ENCODE data around the gene TMEM125.

GRCh38 chr1:43315481-43315880 is 45.7 kb downstream of the TMEM125 start:
- TF ChIP-seq EZH2 (IDR thresholded peaks at IDR 0.05; ENCODE audit: insufficient read depth, poor library complexity, severe bottlenecking), result no peak
- TF ChIP-seq EZH2phosphoT487 (IDR thresholded peaks at IDR 0.05; ENCODE audit: insufficient read depth, low read depth), result no peak

All from GM23248 (cell line).